Natural killer cell (primary cell): Measurements from ENCODE around the gene LCN6. TPM values are rescaled to one million over a fixed set of nuclear protein-coding genes. Genes with fewer than 3 reads are reported as not detected.

Source experiments
- ATAC-seq, 3 donors: fragments of 150-1000 bp in 2 of 3; fragments of 200-7000 bp in 1 of 3; cut with Tn5 transposase; 1 replicate in 1 of 3; 2 replicates in 2 of 3; pipeline ENCODE4 v1.10.0; 2021; ENCODE audit warnings: mild to moderate bottlenecking in 2 of 3, moderate library complexity in 2 of 3
- DNase-seq, 2 donors: peaks; one replicate each; pipeline versions ENCODE4 v3.0.0 to v3.0.0-alpha.2; 2013 to 2021; ENCODE audit warnings: mixed read lengths in 1 of 2
- H3K27ac ChIP-seq: one replicate; pipeline ENCODE4 v1.5.1; 2013; ENCODE audit warnings: mild to moderate bottlenecking, low read length
- H3K27me3 ChIP-seq: one replicate; pipeline ENCODE4 v1.6.1; 2013; ENCODE audit warnings: low read length; ENCODE audit not compliant: control insufficient read depth, insufficient read depth
- H3K36me3 ChIP-seq: one replicate; pipeline ENCODE4 v1.6.1; 2013; ENCODE audit warnings: low read length; ENCODE audit not compliant: control insufficient read depth, insufficient read depth
- H3K4me1 ChIP-seq: one replicate; pipeline ENCODE4 v1.6.1; 2013; ENCODE audit warnings: low read length; ENCODE audit not compliant: control insufficient read depth, insufficient read depth
- H3K4me3 ChIP-seq: one replicate; pipeline ENCODE4 v1.5.1; 2013; ENCODE audit warnings: low read length
- H3K9me3 ChIP-seq: one replicate; pipeline ENCODE4 v1.6.1; 2013; ENCODE audit warnings: low read length; ENCODE audit not compliant: control insufficient read depth, insufficient read depth
- H3K27ac Mint-ChIP-seq, 2 donors: one replicate each; pipeline ENCODE4 v1.8.0; 2022; ENCODE audit warnings: mild to moderate bottlenecking in 2 of 2, mixed read lengths in 2 of 2, moderate library complexity in 1 of 2
- H3K27me3 Mint-ChIP-seq, 2 donors: one replicate each; pipeline ENCODE4 v1.8.0; 2022; ENCODE audit warnings: low read depth in 2 of 2, mixed read lengths in 2 of 2
- H3K36me3 Mint-ChIP-seq: one replicate; pipeline ENCODE4 v1.8.0; 2022; ENCODE audit warnings: mixed read lengths
- H3K4me1 Mint-ChIP-seq, 2 donors: one replicate each; pipeline ENCODE4 v1.8.0; 2022; ENCODE audit warnings: mixed read lengths in 2 of 2
- H3K4me3 Mint-ChIP-seq: one replicate; pipeline ENCODE4 v1.8.0; 2022; ENCODE audit warnings: mild to moderate bottlenecking, moderate library complexity, mixed read lengths
- H3K9me3 Mint-ChIP-seq, 2 donors: one replicate each; pipeline ENCODE4 v1.8.0; 2022; ENCODE audit warnings: mixed read lengths in 2 of 2
- CTCF ChIP-seq: fragments of 200-600 bp; IDR thresholded peaks from one replicate; pipeline ENCODE4 v1.8.0; 2022; ENCODE audit warnings: antibody characterized with exemption
- WGBS: methylation state at CpG from one replicate; pipeline ENCODE4 v1.1.7; 2013; ENCODE audit warnings: missing lambda C conversion rate; ENCODE audit not compliant: insufficient coverage; 5-methylcytosine and 5-hydroxymethylcytosine counted together
- intact Hi-C: fragments of 100-400 bp; cut with micrococcal nuclease; formaldehyde crosslinking; loops from one replicate; pipeline ENCODE4 v1.14.2; 2022
- total RNA-seq, 4 donors: library from RNA; stranded (reverse); fragments of 120-200 nt in 1 of 4; gene quantifications; one replicate each; pipeline versions ENCODE4 v1.2.3 to v1.2.4, GENCODE V29; 2013 to 2022

LCN6 gene
- total RNA-seq, 3 donors from 2014 or later (not counting 1 experiment from before 2014, with no cell fraction given) = not detected

- Mint-ChIP-seq H3K27ac (no peak overlapping the region), H3K27me3 (no peaks in the 10 kb centered on the region), H3K4me1 (peaks cover 16 to 18% of the 10 kb centered on the region in 2 donors), H3K9me3 (no peaks in the 10 kb centered on the region), H3K36me3 (no peaks in the 10 kb centered on the region), H3K4me3 (peak overlapping the region; percentile 68)
- Histone ChIP-seq H3K9me3 (no peaks in the 10 kb centered on the region), H3K36me3 (peaks cover 13% of the 10 kb centered on the region), H3K4me1 (peaks cover 34% of the 10 kb centered on the region), H3K27me3 (no peaks in the 10 kb centered on the region), H3K27ac (no peak overlapping the region), H3K4me3 (no peak overlapping the region)
- 96% methylated on average over 8 of the region's 8 CpGs for WGBS
- DNase-seq = no peak
- intact Hi-C loops = no loop called here
- no peak for TF ChIP-seq CTCF
- ATAC-seq = no peak
Observed at GRCh38 chr9:136729926-136730325, 18.4 kb downstream of the LCN6 start.

GRCh38 chr9:136729144-136729543 lies 19.2 kb downstream of the LCN6 start:
- Histone ChIP-seq H3K36me3 (peaks cover 19% of the 10 kb centered on the region), H3K27me3 (no peaks in the 10 kb centered on the region), H3K4me3 (no peak overlapping the region), H3K9me3 (no peaks in the 10 kb centered on the region), H3K27ac (no peak overlapping the region), H3K4me1 (peaks cover 34% of the 10 kb centered on the region)
- no peak for DNase-seq
- no peak overlapping the region for H3K27ac Mint-ChIP-seq
- H3K9me3 Mint-ChIP-seq = no peaks in the 10 kb centered on the region
- H3K27me3 Mint-ChIP-seq = no peaks in the 10 kb centered on the region
- intact Hi-C loops = no loop called here
- no peak for TF ChIP-seq CTCF
- peaks cover 20 to 22% of the 10 kb centered on the region in 2 donors for H3K4me1 Mint-ChIP-seq
- no peaks in the 10 kb centered on the region for H3K36me3 Mint-ChIP-seq
- no peak for ATAC-seq
- WGBS = 74% methylated on average over 7 of the region's 7 CpGs
- H3K4me3 Mint-ChIP-seq = peak overlapping the region; percentile 68

GRCh38 chr9:136728548-136729123 lies 19.7 kb downstream of the LCN6 start:
- no peaks in the 10 kb centered on the region for H3K27me3 Mint-ChIP-seq

More at GRCh38 chr9:136728548-136729123, 19.7 kb downstream of the LCN6 start:
- H3K9me3 ChIP-seq = no peaks in the 10 kb centered on the region
- Mint-ChIP-seq H3K4me3 (peak overlapping the region; percentile 68), H3K27ac (peak overlapping the region in 1 of 2 donors; percentile 89), H3K36me3 (no peaks in the 10 kb centered on the region), H3K4me1 (peaks cover 21 to 28% of the 10 kb centered on the region in 2 donors), H3K9me3 (no peaks in the 10 kb centered on the region)
- 4% methylated on average over 53 of the region's 53 CpGs for WGBS
- peak overlapping the region; percentile 38 for H3K4me3 ChIP-seq
- DNase-seq = no peak
- H3K36me3 ChIP-seq = peaks cover 21% of the 10 kb centered on the region
- ATAC-seq = peak in 1 of 3 donors; percentile 3
- peaks cover 34% of the 10 kb centered on the region for H3K4me1 ChIP-seq
- intact Hi-C loops = no loop called here
- H3K27me3 ChIP-seq = no peaks in the 10 kb centered on the region
- no peak for TF ChIP-seq CTCF
- no peak overlapping the region for H3K27ac ChIP-seq
